HTERT RPE-1 (cell line): ENCODE measurements around the gene TMPRSS13.
"Not testable (repeated sequence)": the region's sequence is repeated elsewhere in the genome, so short reads cannot be mapped to it uniquely, and the experiment has no call there.

Source experiments
- in situ Hi-C: fragments of 300-500 bp; cut with MboI; formaldehyde crosslinking; loops from 4 replicates; pipeline ENCODE4 v1.14.3; 2020; ENCODE audit warnings: low sequenced_read_pairs

The TMPRSS13 gene

GRCh38 chr11:117931331-117931950 lies 2.2 kb upstream of the TMPRSS13 start:
- in situ Hi-C loops, result no loop called here

- in situ Hi-C loops, result no loop called here
These were observed 1.6 kb upstream of the TMPRSS13 start for GRCh38 chr11:117930668-117931330.

GRCh38 chr11:117929916-117930570 lies 841 bp upstream of the TMPRSS13 start:
- in situ Hi-C loops, result no loop called here

GRCh38 chr11:117928446-117929141 lies 608 bp downstream of the TMPRSS13 start:
- in situ Hi-C loops, result no loop called here

- in situ Hi-C loops, result no loop called here
These were observed 1.3 kb downstream of the TMPRSS13 start for GRCh38 chr11:117927926-117928325.

GRCh38 chr11:117926166-117926565 lies 3.0 kb downstream of the TMPRSS13 start:
- in situ Hi-C loops, result not testable (repeated sequence)

- in situ Hi-C loops, result no loop called here
These were observed 3.8 kb downstream of the TMPRSS13 start for GRCh38 chr11:117925198-117925925.

GRCh38 chr11:117924631-117925170 lies 4.5 kb downstream of the TMPRSS13 start:
- in situ Hi-C loops, result no loop called here

- in situ Hi-C loops, result no loop called here
These were observed 5.4 kb downstream of the TMPRSS13 start for GRCh38 chr11:117923773-117924172.

GRCh38 chr11:117923275-117923674 lies 5.9 kb downstream of the TMPRSS13 start:
- in situ Hi-C loops, result no loop called here

- in situ Hi-C loops, result no loop called here
These were observed 7.3 kb downstream of the TMPRSS13 start for GRCh38 chr11:117921893-117922292.

- in situ Hi-C loops, result no loop called here
These were observed 7.7 kb downstream of the TMPRSS13 start for GRCh38 chr11:117921456-117921855.

GRCh38 chr11:117919781-117920221 lies 9.4 kb downstream of the TMPRSS13 start:
- in situ Hi-C loops, result no loop called here

- in situ Hi-C loops, result no loop called here
These were observed 9.9 kb downstream of the TMPRSS13 start for GRCh38 chr11:117919341-117919740.

GRCh38 chr11:117918366-117919255 lies 10.6 kb downstream of the TMPRSS13 start:
- in situ Hi-C loops, result no loop called here

- in situ Hi-C loops, result no loop called here
These were observed 11.5 kb downstream of the TMPRSS13 start for GRCh38 chr11:117917591-117918151.

- in situ Hi-C loops, result no loop called here
These were observed 12.2 kb downstream of the TMPRSS13 start for GRCh38 chr11:117916956-117917355.

GRCh38 chr11:117915672-117916235 lies 13.4 kb downstream of the TMPRSS13 start:
- in situ Hi-C loops, result no loop called here
